IMR-90 (cell line): ENCODE data around the gene NKPD1. TPM values are rescaled to one million over a fixed set of nuclear protein-coding genes. Genes with fewer than 3 reads are reported as not detected.

Source experiments
- ATAC-seq: fragments of 200-7000 bp; cut with Tn5 transposase; 2 replicates; pipeline ENCODE4 v1.9.1; 2020; ENCODE audit warnings: low read depth, mild to moderate bottlenecking, moderate library complexity
- BruUV-seq: library from RNA; stranded (reverse); fragments of 400-500 nt; replicated peaks from 2 replicates; lab custom pipeline; 2021; lab: Mats Ljungman, UMichigan
- CTCF ChIA-PET: fragments of 300-600 bp; formaldehyde crosslinking; extraction: SDS; loops from one replicate; lab custom pipeline; 2021; ENCODE audit warnings: antibody characterized with exemption; lab: Yijun Ruan, JAX
- POLR2A ChIA-PET: fragments of 300-600 bp; sonication (Branson Sonifier 250); formaldehyde crosslinking; loops from one replicate; lab custom pipeline; 2022; ENCODE audit warnings: antibody characterized with exemption; ENCODE audit not compliant: unreplicated experiment; lab: Charles Lee
- DNase-seq: peaks from one replicate; pipeline ENCODE4 v3.0.0; 2013
- H2AFZ ChIP-seq: replicated peaks from 2 replicates; pipeline ENCODE3; 2013; ENCODE audit warnings: low read length, mild to moderate bottlenecking; ENCODE audit not compliant: poor library complexity
- H2AK5ac ChIP-seq: 2 replicates; pipeline ENCODE4 v1.6.1; 2013; ENCODE audit warnings: low read depth, low read length, inconsistent platforms
- H2AK9ac ChIP-seq: replicated peaks from 2 replicates; pipeline ENCODE3; 2013; ENCODE audit warnings: mild to moderate bottlenecking, low read depth, low read length, moderate library complexity; ENCODE audit not compliant: poor library complexity
- H2BK120ac ChIP-seq: 2 replicates; pipeline ENCODE4 v1.6.1; 2013; ENCODE audit warnings: low read depth, low read length, inconsistent platforms
- H2BK15ac ChIP-seq: 3 replicates; pipeline ENCODE4 v1.6.1; 2013; ENCODE audit warnings: low read depth, low read length, inconsistent platforms
- H2BK20ac ChIP-seq: 2 replicates; pipeline ENCODE4 v1.6.1; 2013; ENCODE audit warnings: low read depth, mild to moderate bottlenecking, inconsistent platforms, low read length, moderate library complexity
- H2BK5ac ChIP-seq: 2 replicates; pipeline ENCODE4 v1.6.1; 2013; ENCODE audit warnings: mild to moderate bottlenecking, low read depth, low read length, inconsistent platforms; ENCODE audit not compliant: poor library complexity, severe bottlenecking
- H3K14ac ChIP-seq: replicated peaks from 2 replicates; pipeline ENCODE4 v1.6.1; 2013; ENCODE audit warnings: low read depth, low read length, inconsistent platforms
- H3K18ac ChIP-seq: 2 replicates; pipeline ENCODE4 v1.6.1; 2013; ENCODE audit warnings: low read depth, low read length, control low read depth
- H3K23ac ChIP-seq: 2 replicates; pipeline ENCODE4 v1.6.1; 2013; ENCODE audit warnings: low read depth, low read length, inconsistent platforms
- H3K27ac ChIP-seq: 2 replicates; pipeline ENCODE4 v1.5.1; 2013; ENCODE audit warnings: mild to moderate bottlenecking, control low read depth, low read length; ENCODE audit not compliant: insufficient read depth
- H3K27me3 ChIP-seq: 2 replicates; pipeline ENCODE4 v1.6.1; 2013; ENCODE audit warnings: low read length; ENCODE audit not compliant: control insufficient read depth, insufficient read depth
- H3K36me3 ChIP-seq: 2 replicates; pipeline ENCODE4 v1.6.1; 2013; ENCODE audit warnings: low read length, mixed read lengths; ENCODE audit not compliant: control insufficient read depth, insufficient read depth
- H3K4ac ChIP-seq: 2 replicates; pipeline ENCODE4 v1.6.1; 2013; ENCODE audit warnings: low read depth, low read length, inconsistent platforms
- H3K4me1 ChIP-seq: 2 replicates; pipeline ENCODE4 v1.6.1; 2013; ENCODE audit warnings: low read length, mixed read lengths; ENCODE audit not compliant: control insufficient read depth, insufficient read depth
- H3K4me2 ChIP-seq: 2 replicates; pipeline ENCODE4 v1.6.1; 2013; ENCODE audit warnings: low read depth, mild to moderate bottlenecking, control low read depth, low read length, moderate library complexity
- H3K4me3 ChIP-seq: 2 replicates; pipeline ENCODE4 v1.5.1; 2013; ENCODE audit warnings: low read depth, mild to moderate bottlenecking, control low read depth, low read length, moderate library complexity; ENCODE audit not compliant: insufficient read depth
- H3K56ac ChIP-seq: 2 replicates; pipeline ENCODE4 v1.6.1; 2013; ENCODE audit warnings: low read length, inconsistent platforms; ENCODE audit not compliant: insufficient read depth; ENCODE audit errors: extremely low read depth
- H3K79me1 ChIP-seq, 2 experiments: 2 replicates each; pipeline ENCODE4 v1.6.1; 2013; ENCODE audit warnings: low read length in 2 of 2, inconsistent platforms in 1 of 2, low read depth in 1 of 2
- H3K9ac ChIP-seq: 2 replicates; pipeline ENCODE4 v1.6.1; 2013; ENCODE audit warnings: low read depth, low read length, control low read depth
- H3K9me1 ChIP-seq: 2 replicates; pipeline ENCODE4 v1.6.1; 2013; ENCODE audit warnings: low read length, inconsistent platforms; ENCODE audit not compliant: insufficient read depth
- H3K9me3 ChIP-seq: 2 replicates; pipeline ENCODE4 v1.6.1; 2013; ENCODE audit warnings: low read length; ENCODE audit not compliant: control insufficient read depth, insufficient read depth
- H4K20me1 ChIP-seq: 2 replicates; pipeline ENCODE4 v1.6.1; 2013; ENCODE audit warnings: low read length, inconsistent platforms; ENCODE audit not compliant: insufficient read depth
- H4K5ac ChIP-seq: 2 replicates; pipeline ENCODE4 v1.6.1; 2013; ENCODE audit warnings: mild to moderate bottlenecking, low read depth, low read length, control low read depth
- H4K8ac ChIP-seq, 2 experiments: 2 replicates each; pipeline ENCODE4 v1.6.1; 2013; ENCODE audit warnings: low read depth in 2 of 2, low read length in 2 of 2, control low read depth in 1 of 2, inconsistent platforms in 1 of 2
- H4K91ac ChIP-seq: 2 replicates; pipeline ENCODE4 v1.6.1; 2013; ENCODE audit warnings: low read depth, low read length, inconsistent platforms; ENCODE audit not compliant: insufficient read depth
- FOS ChIP-seq: fragments of 150-350 bp; IDR thresholded peaks from 2 replicates; pipeline ENCODE4 v1.6.1; 2016; ENCODE audit warnings: low read depth, low read length
- MXI1 ChIP-seq: IDR thresholded peaks from 2 replicates; pipeline ENCODE4 v1.6.1; 2012; ENCODE audit warnings: low read depth, mild to moderate bottlenecking, low read length, moderate library complexity, borderline replicate concordance
- NFE2L2 ChIP-seq: fragments of 150-350 bp; IDR thresholded peaks from 2 replicates; pipeline ENCODE4 v1.6.1; 2016; ENCODE audit warnings: low read depth, mild to moderate bottlenecking, low read length
- RCOR1 ChIP-seq: IDR thresholded peaks from 2 replicates; pipeline ENCODE4 v1.6.1; 2012; ENCODE audit warnings: mild to moderate bottlenecking, low read length, improper control_type of control experiment; ENCODE audit not compliant: insufficient replicate concordance
- SMC3 ChIP-seq: fragments of 150-350 bp; IDR thresholded peaks from 2 replicates; pipeline ENCODE4 v1.6.1; 2016; ENCODE audit warnings: low read depth, mild to moderate bottlenecking, antibody characterized with exemption, low read length, moderate library complexity
- whole genome bisulfite sequencing, 2 experiments: methylation state at CpG; one replicate each; pipeline versions ENCODE4 v1.1.5 to v1.1.7; 2013; ENCODE audit warnings: missing lambda C conversion rate in 2 of 2; ENCODE audit not compliant: insufficient read length in 1 of 2; ENCODE audit errors: extremely low coverage in 2 of 2; 5-methylcytosine and 5-hydroxymethylcytosine counted together
- dilution Hi-C: fragments of 300-500 bp; cut with HindIII; formaldehyde crosslinking; loops from one replicate; pipeline ENCODE4 v1.14.3; 2018; ENCODE audit warnings: low sequenced_read_pairs; ENCODE audit not compliant: unreplicated experiment
- in situ Hi-C: fragments of 300-500 bp; cut with MboI; formaldehyde crosslinking; loops from 3 replicates; pipeline ENCODE4 v1.14.3; 2019; ENCODE audit warnings: low sequenced_read_pairs, inconsistent platforms, mixed read lengths
- intact Hi-C: fragments of 100-400 bp; cut with micrococcal nuclease; formaldehyde crosslinking; loops from 2 replicates; pipeline ENCODE4 v1.10.0; 2022
- polyA plus RNA-seq, 3 experiments: library from polyadenylated mRNA; depleted of rRNA; stranded (reverse); fragments of >200 nt; gene quantifications; 2 replicates each; pipeline ENCODE4 v1.2.3, GENCODE V29; 2012; ENCODE audit warnings: low replicate concordance in 1 of 3
- total RNA-seq: library from RNA; depleted of rRNA; stranded (reverse); fragments of >200 nt; gene quantifications from 2 replicates; pipeline ENCODE4 v1.2.3, GENCODE V29; 2012
- TF ChIP-seq, protein P1 (sequence below): fragments of 150-350 bp; IDR thresholded peaks from 2 replicates; pipeline ENCODE4 v1.6.1; 2017; ENCODE audit warnings: mild to moderate bottlenecking, antibody characterized with exemption, low read length, low read depth

NKPD1 gene
- total and polyA plus RNA-seq, 2 of the 4 experiments (the other 2 are of a cell fraction) = under 0.01 to 0.09 TPM

DNA sequence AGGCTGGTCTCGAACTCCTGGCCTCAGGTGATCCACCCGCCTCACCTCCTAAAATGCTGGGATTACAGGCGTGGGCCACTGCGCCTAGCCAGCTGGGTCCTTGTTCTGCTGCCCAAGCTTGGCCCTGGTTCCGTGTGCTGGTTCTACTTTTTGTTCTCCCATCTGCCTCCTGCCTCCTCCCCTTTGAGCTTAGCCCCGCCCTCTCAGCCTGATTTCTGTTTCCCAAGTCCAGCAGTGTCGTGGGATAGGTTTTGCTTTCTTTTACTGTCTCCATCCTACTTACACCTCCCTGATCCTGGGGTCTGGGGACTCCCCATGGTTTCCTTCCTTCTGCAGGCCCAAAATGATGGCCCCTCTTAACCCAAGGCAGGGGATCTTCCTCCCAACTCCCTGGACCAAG is 20.2 kb upstream of the NKPD1 start:
- Histone ChIP-seq H3K4me1 (peaks cover 4% of the 10 kb centered on the region; the same call in 1 of the 2 replicates), H3K27ac (no peak overlapping the region), H4K8ac (no peak overlapping the region), H3K36me3 (peaks cover 4% of the 10 kb centered on the region; the same call in 1 of the 2 replicates), H3K9me3 (no peaks in the 10 kb centered on the region), H4K91ac (no peak overlapping the region), H3K79me1 (peaks cover 11 to 45% of the 10 kb centered on the region in 2 experiments), H4K20me1 (peaks cover 16% of the 10 kb centered on the region; the same call in 1 of the 2 replicates), H2BK15ac (no peak overlapping the region), H3K4me2 (no peak overlapping the region), H2BK20ac (no peak overlapping the region), H3K9ac (no peak overlapping the region), H2AK9ac (no peak overlapping the region), H2BK120ac (no peak overlapping the region), H2AFZ (no peak overlapping the region), H2AK5ac (0 out of 2 replicates have a peak overlapping the region, but pooled peaks have one; percentile 30), H3K23ac (no peak overlapping the region), H3K14ac (no peak overlapping the region), H3K9me1 (0 out of 2 replicates have a peak, but pooled peaks cover 12% of the 10 kb centered on the region), H3K18ac (no peak overlapping the region), H4K5ac (no peak overlapping the region), H3K27me3 (no peaks in the 10 kb centered on the region), H3K56ac (no peak overlapping the region), H3K4me3 (no peak overlapping the region), H3K4ac (no peak overlapping the region), H2BK5ac (no peak overlapping the region)
- ATAC-seq (no peak), DNase-seq (no peak)
- intact Hi-C loops (no loop called here), in situ Hi-C loops (no loop called here), dilution Hi-C loops (no loop called here)
- no peak for TF ChIP-seq FOS
- TF ChIP-seq MXI1 = no peak
- TF ChIP-seq SMC3 = no peak
- TF ChIP-seq, protein P1, sequence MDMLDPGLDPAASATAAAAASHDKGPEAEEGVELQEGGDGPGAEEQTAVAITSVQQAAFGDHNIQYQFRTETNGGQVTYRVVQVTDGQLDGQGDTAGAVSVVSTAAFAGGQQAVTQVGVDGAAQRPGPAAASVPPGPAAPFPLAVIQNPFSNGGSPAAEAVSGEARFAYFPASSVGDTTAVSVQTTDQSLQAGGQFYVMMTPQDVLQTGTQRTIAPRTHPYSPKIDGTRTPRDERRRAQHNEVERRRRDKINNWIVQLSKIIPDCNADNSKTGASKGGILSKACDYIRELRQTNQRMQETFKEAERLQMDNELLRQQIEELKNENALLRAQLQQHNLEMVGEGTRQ = no peak
- TF ChIP-seq RCOR1 = no peak
- TF ChIP-seq NFE2L2 = no peak
- WGBS, 2 experiments = 94% methylated on average over 5 of the region's 7 CpGs; no CpG with 5 or more reads in 1 of the 2 experiments
- no TSS peak for BruUV-seq
- ChIA-PET POLR2A (no interaction called here), CTCF (no interaction called here)
